HuH-7.5 (cell line): ENCODE results near the gene ZKSCAN2.

Experiments used
- DNase-seq: peaks from one replicate; pipeline ENCODE4 v3.0.0; 2011; ENCODE audit warnings: low spot score

The ZKSCAN2 gene

GRCh38 chr16:25257470-25257955 is at the start of gene ZKSCAN2:
Gene ZKSCAN2 (minus strand): TSS chr16:25257845. CDS start chr16:25257127, 718 bp downstream.
- DNase-seq: peak; percentile 71

- no peak for DNase-seq
Observed at GRCh38 chr16:25299792-25300590, 42.3 kb upstream of the ZKSCAN2 start.

GRCh38 chr16:25298165-25298872 is 40.7 kb upstream of the ZKSCAN2 start:
- no peak for DNase-seq

- DNase-seq: no peak
Observed at GRCh38 chr16:25297151-25297787, 39.6 kb upstream of the ZKSCAN2 start.

- no peak for DNase-seq
Observed at GRCh38 chr16:25291580-25291979, 33.9 kb upstream of the ZKSCAN2 start.

GRCh38 chr16:25289466-25289865 is 31.8 kb upstream of the ZKSCAN2 start:
- DNase-seq: no peak

GRCh38 chr16:25279491-25279890 is 21.8 kb upstream of the ZKSCAN2 start:
- no peak for DNase-seq

GRCh38 chr16:25271421-25271820 is 13.8 kb upstream of the ZKSCAN2 start:
- DNase-seq: no peak

GRCh38 chr16:25270577-25270976 is 12.9 kb upstream of the ZKSCAN2 start:
- DNase-seq: no peak

GRCh38 chr16:25269879-25270278 is 12.2 kb upstream of the ZKSCAN2 start:
- DNase-seq: no peak

- DNase-seq: no peak
Observed at GRCh38 chr16:25265968-25266367, 8.3 kb upstream of the ZKSCAN2 start.

- DNase-seq: no peak
Observed at GRCh38 chr16:25264597-25264996, 7.0 kb upstream of the ZKSCAN2 start.

GRCh38 chr16:25260416-25260815 is 2.8 kb upstream of the ZKSCAN2 start:
- DNase-seq: no peak

GRCh38 chr16:25258861-25259179 is 1.2 kb upstream of the ZKSCAN2 start:
- DNase-seq: no peak

GRCh38 chr16:25257956-25258860 is 563 bp upstream of the ZKSCAN2 start:
- peak; percentile 44 for DNase-seq

- DNase-seq: peak; percentile 14
Observed at GRCh38 chr16:25256695-25257469, 763 bp downstream of the ZKSCAN2 start.

- DNase-seq: no peak
Observed at GRCh38 chr16:25253322-25253721, 4.3 kb downstream of the ZKSCAN2 start.

GRCh38 chr16:25250467-25250866 is 7.2 kb downstream of the ZKSCAN2 start:
- no peak for DNase-seq

- DNase-seq: no peak
Observed at GRCh38 chr16:25235991-25236390, 21.7 kb downstream of the ZKSCAN2 start.

- DNase-seq: no peak
Observed at GRCh38 chr16:25228372-25228771, 29.3 kb downstream of the ZKSCAN2 start.

- no peak for DNase-seq
Observed at GRCh38 chr16:25224731-25225319, 32.8 kb downstream of the ZKSCAN2 start.
